T-helper 17 cell (primary cell): ENCODE results near the gene NRXN2. TPM values are rescaled to one million over a fixed set of nuclear protein-coding genes. Genes with fewer than 3 reads are reported as not detected.
A peak's percentile ranks its signal among the peaks of the same experiment; 100 is the strongest.

ENCODE experiments used
- ATAC-seq: fragments of 150-1000 bp; cut with Tn5 transposase; 2 replicates; pipeline ENCODE4 v1.10.0; 2021; ENCODE audit warnings: mild to moderate bottlenecking, moderate library complexity
- DNase-seq, 3 donors: peaks; one replicate each; pipeline versions ENCODE4 v3.0.0 to v3.0.0-alpha.2; 2020 to 2021
- H3K9me3 ChIP-seq: one replicate; pipeline ENCODE4 v1.7.0; 2013; ENCODE audit warnings: low read length, mild to moderate bottlenecking; ENCODE audit not compliant: control insufficient read depth, poor library complexity, severe bottlenecking
- H3K27ac Mint-ChIP-seq: one replicate; pipeline ENCODE4 v1.8.0; 2022; ENCODE audit warnings: mild to moderate bottlenecking, moderate library complexity, mixed read lengths
- H3K27me3 Mint-ChIP-seq: one replicate; pipeline ENCODE4 v1.8.0; 2022; ENCODE audit warnings: mixed read lengths
- H3K36me3 Mint-ChIP-seq: one replicate; pipeline ENCODE4 v1.8.0; 2022; ENCODE audit warnings: low read depth, mixed read lengths
- H3K4me1 Mint-ChIP-seq: one replicate; pipeline ENCODE4 v1.8.0; 2022; ENCODE audit warnings: mild to moderate bottlenecking, mixed read lengths
- H3K4me3 Mint-ChIP-seq: one replicate; pipeline ENCODE4 v1.8.0; 2022; ENCODE audit warnings: mild to moderate bottlenecking, moderate library complexity, mixed read lengths
- total RNA-seq, 4 donors: library from RNA in 2 of 4; stranded (reverse) in 2 of 4; gene quantifications; one replicate each; pipeline ENCODE4 v1.2.3 and lab custom pipeline; 2022 to 2026

NRXN2 gene
- total RNA-seq, 2 donors from 2014 or later: 0.21 to 0.32 TPM

DNA sequence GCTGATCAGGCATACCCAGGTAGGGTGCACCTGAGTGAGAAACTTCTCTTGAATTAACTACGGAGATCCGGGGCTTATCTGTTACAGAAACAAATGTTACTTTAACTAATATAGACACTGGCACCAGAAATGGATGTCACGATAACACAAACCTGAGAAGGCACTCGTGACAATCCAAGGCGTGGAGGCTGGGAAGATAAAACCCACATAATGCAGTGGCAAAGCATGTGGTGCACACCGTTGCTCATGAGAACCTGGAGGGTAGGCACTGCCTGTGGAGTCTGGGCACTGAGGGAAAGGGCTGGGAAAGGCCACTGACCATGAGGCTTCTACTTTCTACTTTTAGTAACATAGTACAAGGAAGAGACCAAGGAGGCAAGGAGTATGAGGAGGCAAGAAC lies 109.3 kb downstream of the NRXN2 start:
- Mint-ChIP-seq H3K4me1 (peaks cover 15% of the 10 kb centered on the region), H3K27ac (no peak overlapping the region), H3K36me3 (no peaks in the 10 kb centered on the region), H3K4me3 (no peak overlapping the region), H3K27me3 (peaks cover 8% of the 10 kb centered on the region)
- DNase-seq: no peak
- H3K9me3 ChIP-seq: no peaks in the 10 kb centered on the region
- no peak for ATAC-seq

DNA sequence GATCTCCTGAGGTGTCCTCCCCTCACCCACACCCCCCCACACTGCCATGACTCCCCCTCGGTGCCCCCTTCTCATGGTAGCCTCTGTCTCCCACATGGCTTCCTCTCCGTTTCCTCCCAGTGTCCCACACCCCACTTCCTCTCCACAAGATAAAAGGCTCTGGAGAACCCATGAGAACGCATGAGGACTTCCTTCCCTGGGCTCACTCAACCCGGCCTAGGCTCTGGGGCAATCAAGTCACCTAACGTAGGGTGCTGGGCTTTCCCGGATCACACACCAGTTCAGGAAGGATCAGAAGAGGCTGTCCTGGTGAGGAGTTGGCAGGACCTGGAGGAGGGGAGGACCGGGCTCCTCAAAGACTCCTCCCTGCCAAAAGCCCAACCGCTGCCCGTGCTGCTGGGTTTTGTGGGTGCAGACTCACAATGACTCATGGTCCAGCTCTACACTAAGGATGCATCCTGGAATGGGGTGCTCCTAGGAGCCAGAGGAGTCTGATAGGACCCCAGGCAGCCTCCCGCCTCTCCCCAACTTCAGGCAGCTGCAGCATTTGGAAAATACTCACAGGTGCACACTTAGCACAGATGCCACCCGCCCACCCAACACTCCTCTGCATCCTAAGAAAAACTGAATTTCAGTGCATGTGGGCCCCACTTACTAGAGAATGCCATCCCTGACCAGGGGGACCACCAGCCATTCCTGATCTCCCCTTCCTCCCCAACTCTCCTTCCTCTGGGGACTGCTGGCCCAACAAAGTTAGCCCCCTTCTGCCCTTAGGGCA lies 110.9 kb downstream of the NRXN2 start:
- peaks cover 8% of the 10 kb centered on the region for H3K27me3 Mint-ChIP-seq
- peak overlapping the region; percentile 15 for H3K4me3 Mint-ChIP-seq
- H3K36me3 Mint-ChIP-seq: no peaks in the 10 kb centered on the region
- peaks cover 15% of the 10 kb centered on the region for H3K4me1 Mint-ChIP-seq
- no peak overlapping the region for H3K27ac Mint-ChIP-seq
- DNase-seq: no peak
- ATAC-seq: no peak
- no peaks in the 10 kb centered on the region for H3K9me3 ChIP-seq

- Mint-ChIP-seq H3K4me3 (no peak overlapping the region), H3K4me1 (peaks cover 15% of the 10 kb centered on the region), H3K36me3 (no peaks in the 10 kb centered on the region), H3K27me3 (peaks cover 8% of the 10 kb centered on the region), H3K27ac (no peak overlapping the region)
- DNase-seq: no peak
- H3K9me3 ChIP-seq: no peaks in the 10 kb centered on the region
- no peak for ATAC-seq
Observed at GRCh38 chr11:64611176-64611575, 111.8 kb downstream of the NRXN2 start.

GRCh38 chr11:64610596-64610995 lies 112.4 kb downstream of the NRXN2 start:
- no peak for ATAC-seq
- H3K9me3 ChIP-seq: no peaks in the 10 kb centered on the region
- Mint-ChIP-seq H3K27ac (no peak overlapping the region), H3K36me3 (no peaks in the 10 kb centered on the region), H3K27me3 (peaks cover 11% of the 10 kb centered on the region), H3K4me3 (no peak overlapping the region), H3K4me1 (peaks cover 15% of the 10 kb centered on the region)
- DNase-seq: no peak

DNA sequence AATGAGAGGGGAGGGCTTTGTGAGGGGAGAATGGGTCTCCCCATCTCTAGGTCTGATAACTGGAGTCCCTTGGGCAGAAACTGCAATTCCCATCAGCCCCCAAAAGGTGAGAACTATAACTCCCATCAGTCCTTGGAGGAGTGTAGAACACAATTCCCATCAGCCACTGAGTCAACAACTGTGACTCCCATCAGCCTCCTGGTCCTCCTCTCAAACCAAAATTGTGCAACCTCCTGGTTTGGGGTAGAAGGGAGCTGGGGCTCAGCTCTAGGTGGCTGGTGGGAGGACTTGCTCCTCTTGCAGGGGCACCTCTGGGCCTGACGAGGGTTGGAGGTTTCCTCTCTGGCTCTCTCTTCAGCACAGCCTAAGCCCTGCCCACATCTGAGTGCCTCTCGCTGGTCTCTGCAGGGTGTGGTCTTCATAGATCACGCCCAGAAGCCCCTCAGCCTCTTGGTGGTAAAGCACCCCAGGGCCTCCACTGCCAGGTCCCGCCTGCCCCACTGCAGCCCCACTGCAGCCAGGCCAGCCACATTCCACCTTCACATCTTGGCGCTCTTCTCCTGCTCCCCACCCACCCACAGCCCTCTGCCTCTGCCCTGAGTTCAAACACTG lies 113.5 kb downstream of the NRXN2 start:
- no peaks in the 10 kb centered on the region for H3K9me3 ChIP-seq
- Mint-ChIP-seq H3K4me3 (no peak overlapping the region), H3K27me3 (peaks cover 19% of the 10 kb centered on the region), H3K36me3 (no peaks in the 10 kb centered on the region), H3K27ac (no peak overlapping the region), H3K4me1 (peaks cover 15% of the 10 kb centered on the region)
- DNase-seq: no peak
- no peak for ATAC-seq

- no peak overlapping the region for H3K4me3 Mint-ChIP-seq
- H3K27ac Mint-ChIP-seq: no peak overlapping the region
- no peaks in the 10 kb centered on the region for H3K36me3 Mint-ChIP-seq
- DNase-seq: no peak
- no peaks in the 10 kb centered on the region for H3K9me3 ChIP-seq
- H3K27me3 Mint-ChIP-seq: peaks cover 24% of the 10 kb centered on the region
- H3K4me1 Mint-ChIP-seq: peaks cover 12% of the 10 kb centered on the region
- no peak for ATAC-seq
Observed at GRCh38 chr11:64608636-64609035, 114.4 kb downstream of the NRXN2 start.

GRCh38 chr11:64608046-64608445 lies 115.0 kb downstream of the NRXN2 start:
- H3K27me3 Mint-ChIP-seq: peaks cover 23% of the 10 kb centered on the region
- H3K27ac Mint-ChIP-seq: no peak overlapping the region
- no peak for ATAC-seq
- no peak for DNase-seq
- H3K4me1 Mint-ChIP-seq: peaks cover 11% of the 10 kb centered on the region
- no peak overlapping the region for H3K4me3 Mint-ChIP-seq
- no peaks in the 10 kb centered on the region for H3K9me3 ChIP-seq
- no peaks in the 10 kb centered on the region for H3K36me3 Mint-ChIP-seq

DNA sequence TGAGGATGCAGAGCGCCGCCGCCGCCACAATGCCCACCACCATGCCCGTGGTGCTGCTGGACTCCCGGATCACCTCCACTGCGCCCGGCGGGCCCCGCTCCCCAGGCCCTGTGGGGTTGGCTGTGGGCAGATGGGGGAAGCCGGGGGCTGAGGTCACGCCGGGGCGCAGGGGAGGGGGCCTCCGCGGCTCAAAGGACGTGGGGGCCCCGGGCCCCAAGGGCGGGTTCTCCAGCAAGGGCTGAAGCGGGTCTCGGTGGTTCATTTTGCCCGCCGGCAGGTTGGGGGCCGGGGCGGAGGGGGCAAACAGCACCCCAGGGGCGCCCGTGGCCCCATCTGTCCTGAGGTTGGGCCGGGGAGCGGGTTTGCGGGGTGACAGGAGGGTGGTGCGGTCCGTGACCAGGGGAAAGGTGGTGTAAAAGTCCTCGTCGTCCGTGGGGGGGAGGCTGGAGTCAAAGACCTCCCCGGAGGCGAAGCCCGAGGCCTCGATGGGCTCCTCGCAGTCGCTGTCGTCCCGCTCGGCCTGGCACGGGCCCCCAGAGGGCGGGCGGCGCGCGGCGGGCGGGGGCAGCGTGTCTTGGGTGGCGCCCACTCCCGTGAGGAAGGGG lies 115.5 kb downstream of the NRXN2 start:
- no peaks in the 10 kb centered on the region for H3K36me3 Mint-ChIP-seq
- no peak overlapping the region for H3K4me3 Mint-ChIP-seq
- DNase-seq (no peak), ATAC-seq (no peak)
- H3K4me1 Mint-ChIP-seq: peaks cover 11% of the 10 kb centered on the region
- no peaks in the 10 kb centered on the region for H3K9me3 ChIP-seq
- H3K27me3 Mint-ChIP-seq: peaks cover 23% of the 10 kb centered on the region
- H3K27ac Mint-ChIP-seq: no peak overlapping the region

GRCh38 chr11:64606796-64607380 lies 116.1 kb downstream of the NRXN2 start:
- Mint-ChIP-seq H3K4me3 (no peak overlapping the region), H3K4me1 (peaks cover 7% of the 10 kb centered on the region), H3K27me3 (peaks cover 23% of the 10 kb centered on the region), H3K36me3 (no peaks in the 10 kb centered on the region), H3K27ac (no peak overlapping the region)
- H3K9me3 ChIP-seq: no peaks in the 10 kb centered on the region
- no peak for ATAC-seq
- no peak for DNase-seq

DNA sequence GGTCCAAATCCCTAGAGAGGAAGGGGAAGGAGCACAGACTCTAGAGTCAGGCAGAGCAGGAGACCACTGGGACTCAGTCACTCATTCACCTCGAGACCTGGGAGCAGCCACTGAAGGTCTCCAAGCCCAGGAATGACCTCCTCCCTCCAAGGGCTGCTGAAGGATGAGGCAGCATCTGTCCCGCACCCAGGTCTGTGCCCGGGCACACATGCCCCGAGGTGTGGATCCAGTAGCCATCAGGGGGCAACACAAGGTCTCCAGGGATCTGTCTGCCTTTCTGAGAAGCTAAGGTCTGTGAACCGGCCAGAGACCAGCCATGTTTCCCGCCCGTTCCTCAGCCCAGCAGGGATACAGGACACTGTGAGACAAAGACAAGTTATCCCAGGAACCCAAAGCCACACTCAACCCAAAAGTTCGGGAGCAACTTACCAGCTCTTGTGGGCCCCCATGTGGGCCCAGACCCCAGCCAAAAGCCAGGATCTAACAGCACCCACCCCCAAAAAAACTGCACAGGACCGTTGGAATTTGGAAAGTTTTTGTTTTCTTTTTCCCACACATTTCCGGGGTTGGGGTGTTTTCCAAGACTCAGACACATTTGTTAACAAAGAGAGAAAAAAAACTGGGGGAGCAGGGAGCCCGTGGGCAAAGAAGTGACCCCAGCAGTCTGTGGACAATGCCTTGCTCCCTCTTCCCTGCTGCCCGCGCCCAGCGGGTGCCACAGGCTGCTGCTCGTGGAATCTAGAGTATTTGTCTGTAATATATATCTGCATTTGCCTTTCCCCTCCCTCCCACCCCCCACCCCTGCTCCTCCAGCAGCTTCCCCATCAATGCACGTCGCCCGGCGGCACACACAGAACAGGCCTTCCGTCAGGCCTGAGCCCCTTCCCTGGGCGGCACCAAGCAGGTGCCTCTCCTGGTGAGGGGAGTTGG lies 117.1 kb downstream of the NRXN2 start:
- H3K27ac Mint-ChIP-seq: no peak overlapping the region
- no peak overlapping the region for H3K4me3 Mint-ChIP-seq
- no peaks in the 10 kb centered on the region for H3K9me3 ChIP-seq
- no peaks in the 10 kb centered on the region for H3K36me3 Mint-ChIP-seq
- H3K4me1 Mint-ChIP-seq: peaks cover 3% of the 10 kb centered on the region
- no peak for ATAC-seq
- DNase-seq: no peak
- H3K27me3 Mint-ChIP-seq: peaks cover 23% of the 10 kb centered on the region

- no peaks in the 10 kb centered on the region for H3K9me3 ChIP-seq
- DNase-seq (no peak), ATAC-seq (no peak)
- Mint-ChIP-seq H3K36me3 (no peaks in the 10 kb centered on the region), H3K4me1 (peaks cover 3% of the 10 kb centered on the region), H3K4me3 (no peak overlapping the region), H3K27me3 (peaks cover 23% of the 10 kb centered on the region), H3K27ac (no peak overlapping the region)
Observed at GRCh38 chr11:64605244-64605560, 117.8 kb downstream of the NRXN2 start.

- ATAC-seq (no peak), DNase-seq (no peak)
- peaks cover 23% of the 10 kb centered on the region for H3K27me3 Mint-ChIP-seq
- no peak overlapping the region for H3K27ac Mint-ChIP-seq
- no peak overlapping the region for H3K4me3 Mint-ChIP-seq
- no peaks in the 10 kb centered on the region for H3K4me1 Mint-ChIP-seq
- no peaks in the 10 kb centered on the region for H3K9me3 ChIP-seq
- no peaks in the 10 kb centered on the region for H3K36me3 Mint-ChIP-seq
Observed at GRCh38 chr11:64604458-64605243, 118.3 kb downstream of the NRXN2 start.
